Measurements from ENCODE around the gene NOB1.
A peak's percentile ranks its signal among the peaks of the same experiment; 100 is the strongest.

Gene NOB1

DNA sequence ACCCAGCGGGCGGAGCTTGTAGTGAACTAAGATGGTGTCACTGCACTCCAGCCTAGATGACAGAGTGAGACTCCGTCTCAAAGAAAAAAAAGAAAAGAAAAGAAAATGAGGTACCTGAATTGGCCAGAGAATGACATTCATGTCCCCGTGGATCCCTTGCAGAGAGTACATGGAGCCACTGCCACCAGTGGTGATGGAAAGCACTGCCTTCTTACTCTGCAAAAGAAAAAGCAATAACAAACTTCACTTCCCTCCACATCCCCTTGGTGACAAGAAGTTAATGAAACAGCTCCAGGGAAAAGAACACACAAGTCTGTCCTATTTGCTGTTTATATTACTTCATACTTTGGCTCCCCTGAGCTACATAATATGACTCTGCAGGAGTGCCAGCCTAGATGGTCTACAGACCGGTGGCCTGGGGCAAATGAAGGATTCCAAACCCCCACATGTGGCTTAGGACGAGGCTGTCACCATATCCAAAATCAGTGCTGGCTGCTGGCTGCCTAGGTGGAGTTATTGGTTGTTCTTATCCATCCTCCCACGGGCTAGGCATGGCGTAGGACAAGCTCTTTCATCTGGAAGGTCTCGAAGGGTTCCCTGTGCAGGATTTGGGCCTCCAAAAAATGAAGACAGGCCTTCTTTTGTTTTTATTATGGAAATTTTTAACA is 41.7 kb downstream of the NOB1 start:
- H3K4me3 ChIP-seq (ENCODE audit: low read depth in 1 of 2, low read length in 2 of 2): no peak overlapping the region
- H3K4me1 ChIP-seq (ENCODE audit: insufficient read depth, low read length): peaks cover 11% of the 10 kb centered on the region
- no peaks in the 10 kb centered on the region for H3K9me3 ChIP-seq (ENCODE audit: low read length)
- no peaks in the 10 kb centered on the region for H3K27me3 ChIP-seq (ENCODE audit: control insufficient read depth in 1 of 2, insufficient read depth in 2 of 2, low read length in 2 of 2)
- no peak overlapping the region for H3K9ac ChIP-seq (ENCODE audit: low read length)
- H3K36me3 ChIP-seq (ENCODE audit: insufficient read depth, low read length): peaks cover 31% of the 10 kb centered on the region
- no peak overlapping the region for H3K27ac ChIP-seq (ENCODE audit: low read depth, low read length)

DNA sequence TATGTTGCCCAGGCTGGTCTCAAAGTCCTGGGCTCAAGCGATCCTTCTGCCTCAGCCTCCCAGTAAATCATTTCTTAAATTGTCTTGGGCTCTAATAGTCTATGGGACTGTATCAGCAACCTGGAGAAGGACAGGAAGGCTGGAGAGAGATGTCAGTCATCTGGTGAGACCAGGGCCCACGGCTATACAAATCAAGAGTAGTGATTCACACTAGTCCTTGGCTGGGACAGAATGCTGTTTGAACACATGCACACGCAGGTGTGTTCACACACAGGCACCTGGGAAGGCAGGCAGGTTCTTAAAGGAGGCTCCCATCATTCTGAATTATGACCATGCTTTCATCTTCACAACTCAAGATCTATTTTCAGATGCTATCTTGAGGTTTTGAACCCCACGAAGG is 42.4 kb downstream of the NOB1 start:
- H3K9ac ChIP-seq (ENCODE audit: low read length): no peak overlapping the region
- no peak overlapping the region for H3K27ac ChIP-seq (ENCODE audit: low read depth, low read length)
- no peak overlapping the region for H3K4me3 ChIP-seq (ENCODE audit: low read depth in 1 of 2, low read length in 2 of 2)
- H3K4me1 ChIP-seq (ENCODE audit: insufficient read depth, low read length): peaks cover 11% of the 10 kb centered on the region
- H3K9me3 ChIP-seq (ENCODE audit: low read length): no peaks in the 10 kb centered on the region
- no peaks in the 10 kb centered on the region for H3K27me3 ChIP-seq (ENCODE audit: control insufficient read depth in 1 of 2, insufficient read depth in 2 of 2, low read length in 2 of 2)
- H3K36me3 ChIP-seq (ENCODE audit: insufficient read depth, low read length): peaks cover 27% of the 10 kb centered on the region

DNA sequence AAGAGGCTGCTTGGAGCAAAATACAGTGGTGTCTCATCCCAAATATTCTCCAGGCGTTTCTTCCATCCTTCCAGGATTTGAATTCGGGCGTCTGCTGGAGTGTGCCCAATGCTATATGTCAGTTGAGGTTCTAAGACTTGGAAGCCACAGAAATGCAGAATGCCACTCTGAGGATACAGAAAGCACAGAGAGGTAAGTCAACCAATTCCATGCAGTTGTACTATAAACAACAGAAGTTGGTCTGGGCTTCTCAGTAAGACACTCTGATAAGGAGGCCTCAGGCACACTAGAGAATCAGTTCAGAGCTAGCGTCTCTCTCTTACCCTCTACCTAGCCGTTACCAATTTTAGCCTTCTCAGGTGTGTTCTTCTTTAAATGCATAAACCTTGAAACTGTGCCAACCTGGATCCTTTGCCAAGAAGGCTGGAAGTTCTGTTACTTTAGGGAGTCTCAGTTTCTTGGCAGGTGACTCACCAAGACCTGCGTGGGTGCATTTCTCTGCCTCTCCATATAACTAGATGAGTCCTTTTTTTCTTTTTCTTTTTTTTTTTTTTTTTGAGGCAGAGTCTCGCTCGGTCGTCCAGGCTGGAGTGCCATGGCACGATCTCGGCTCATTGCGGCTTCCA is 43.5 kb downstream of the NOB1 start:
- H3K27me3 ChIP-seq (ENCODE audit: control insufficient read depth in 1 of 2, insufficient read depth in 2 of 2, low read length in 2 of 2): no peaks in the 10 kb centered on the region
- H3K4me1 ChIP-seq (ENCODE audit: insufficient read depth, low read length): peaks cover 16% of the 10 kb centered on the region
- no peak overlapping the region for H3K9ac ChIP-seq (ENCODE audit: low read length)
- peaks cover 27% of the 10 kb centered on the region for H3K36me3 ChIP-seq (ENCODE audit: insufficient read depth, low read length)
- no peaks in the 10 kb centered on the region for H3K9me3 ChIP-seq (ENCODE audit: low read length)
- H3K4me3 ChIP-seq (ENCODE audit: low read depth in 1 of 2, low read length in 2 of 2): no peak overlapping the region
- peak overlapping the region; percentile 25 for H3K27ac ChIP-seq (ENCODE audit: low read depth, low read length)

DNA sequence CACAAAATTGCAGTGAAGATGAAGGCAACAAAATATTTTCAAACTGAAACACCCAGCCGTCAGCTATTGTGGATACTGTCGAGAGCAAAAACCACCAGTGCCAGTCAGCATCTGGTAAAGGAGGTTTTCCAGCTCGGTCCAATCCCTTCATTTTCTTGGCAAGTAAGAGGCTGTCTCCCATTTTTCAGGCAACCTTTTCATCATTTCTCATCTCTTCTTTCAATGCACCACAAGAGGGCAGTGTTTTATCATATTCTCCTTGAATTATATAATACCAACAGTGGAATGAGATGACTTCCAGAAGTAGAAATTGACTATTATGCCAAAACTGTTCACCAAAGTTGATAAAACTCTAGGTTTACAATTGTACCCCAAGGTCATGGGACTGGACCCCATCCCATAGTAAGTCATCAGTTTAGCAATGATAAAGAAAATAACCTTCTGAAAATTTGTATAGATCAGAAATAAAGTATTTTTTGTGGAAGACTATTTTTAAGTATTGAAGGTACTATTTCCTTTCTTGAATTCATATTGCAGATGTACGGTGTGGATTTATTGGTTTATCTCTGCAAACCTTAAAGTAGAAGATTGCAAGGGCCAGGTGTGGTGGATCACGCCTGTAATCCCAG is 45.2 kb downstream of the NOB1 start:
- Histone ChIP-seq H3K27ac (ENCODE audit: low read depth, low read length) (no peak overlapping the region), H3K9me3 (ENCODE audit: low read length) (no peaks in the 10 kb centered on the region), H3K27me3 (ENCODE audit: control insufficient read depth in 1 of 2, insufficient read depth in 2 of 2, low read length in 2 of 2) (no peaks in the 10 kb centered on the region), H3K4me3 (ENCODE audit: low read depth in 1 of 2, low read length in 2 of 2) (no peak overlapping the region), H3K9ac (ENCODE audit: low read length) (no peak overlapping the region), H3K36me3 (ENCODE audit: insufficient read depth, low read length) (peaks cover 20% of the 10 kb centered on the region), H3K4me1 (ENCODE audit: insufficient read depth, low read length) (peaks cover 16% of the 10 kb centered on the region)

DNA sequence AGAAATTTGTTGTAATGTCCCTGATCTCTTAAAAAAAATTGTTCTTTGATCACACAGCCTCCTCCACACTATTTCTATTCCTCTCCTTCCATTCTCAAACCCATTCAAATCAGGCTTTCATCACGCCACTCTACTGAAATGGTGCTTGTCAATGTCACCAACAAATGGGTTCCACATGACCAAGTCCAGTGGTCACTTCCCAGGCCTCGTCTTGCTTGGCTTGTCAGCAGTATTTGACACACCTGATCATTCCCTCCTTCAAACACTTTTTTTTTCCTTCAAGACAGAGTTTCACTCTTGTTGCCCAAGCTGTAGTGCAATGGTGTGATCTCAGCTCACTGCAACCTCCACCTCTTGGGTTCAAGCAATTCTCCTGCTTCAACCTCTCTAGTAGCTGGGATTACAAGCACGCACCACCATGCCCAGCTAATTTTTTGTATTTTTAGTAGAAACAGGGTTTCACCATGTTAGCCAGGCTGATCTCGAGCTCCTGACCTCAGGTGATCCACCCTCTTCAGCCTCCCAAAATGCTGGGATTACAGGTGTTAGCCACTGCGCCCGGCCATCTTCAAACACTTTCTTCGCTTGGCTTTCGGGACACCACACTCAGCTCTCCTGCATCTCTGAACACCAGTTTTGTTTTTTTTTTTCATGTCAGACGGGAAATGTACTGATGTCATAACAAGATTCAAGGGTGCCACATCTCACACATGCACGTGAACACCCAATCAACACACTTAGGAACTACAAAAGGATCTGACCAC is 46.6 kb downstream of the NOB1 start:
- H3K36me3 ChIP-seq (ENCODE audit: insufficient read depth, low read length): peaks cover 22% of the 10 kb centered on the region

DNA sequence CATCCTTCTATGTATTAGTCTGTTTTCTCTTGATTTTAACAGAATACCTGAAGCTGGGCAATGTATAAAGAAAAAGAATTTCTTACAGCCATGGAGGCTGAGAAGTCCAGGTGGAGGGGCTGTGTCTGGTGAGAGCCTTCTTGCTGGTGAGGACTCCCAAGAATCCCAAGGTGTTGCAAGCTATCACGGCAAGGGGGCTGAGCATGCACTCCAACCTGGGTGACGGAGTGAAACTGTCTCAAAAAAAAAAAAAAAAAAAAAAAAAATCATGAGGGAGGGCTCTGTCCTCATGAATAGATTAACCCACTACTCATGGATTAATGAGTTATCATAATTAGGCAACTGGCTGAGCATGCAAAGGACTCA is 47.8 kb downstream of the NOB1 start:
- no peak overlapping the region for H3K4me3 ChIP-seq (ENCODE audit: low read depth in 1 of 2, low read length in 2 of 2)
- H3K36me3 ChIP-seq (ENCODE audit: insufficient read depth, low read length): peaks cover 11% of the 10 kb centered on the region
- H3K27me3 ChIP-seq (ENCODE audit: control insufficient read depth in 1 of 2, insufficient read depth in 2 of 2, low read length in 2 of 2): no peaks in the 10 kb centered on the region
- H3K27ac ChIP-seq (ENCODE audit: low read depth, low read length): no peak overlapping the region
- H3K4me1 ChIP-seq (ENCODE audit: insufficient read depth, low read length): peaks cover 16% of the 10 kb centered on the region
- H3K9me3 ChIP-seq (ENCODE audit: low read length): no peaks in the 10 kb centered on the region
- no peak overlapping the region for H3K9ac ChIP-seq (ENCODE audit: low read length)

More for the DNA sequence above, 46.6 kb downstream of the NOB1 start:
- H3K4me1 ChIP-seq (ENCODE audit: insufficient read depth, low read length): peaks cover 16% of the 10 kb centered on the region
- H3K27me3 ChIP-seq (ENCODE audit: control insufficient read depth in 1 of 2, insufficient read depth in 2 of 2, low read length in 2 of 2): no peaks in the 10 kb centered on the region
- H3K4me3 ChIP-seq (ENCODE audit: low read depth in 1 of 2, low read length in 2 of 2): no peak overlapping the region
- H3K9ac ChIP-seq (ENCODE audit: low read length): no peak overlapping the region
- H3K27ac ChIP-seq (ENCODE audit: low read depth, low read length): no peak overlapping the region
- no peaks in the 10 kb centered on the region for H3K9me3 ChIP-seq (ENCODE audit: low read length)

DNA sequence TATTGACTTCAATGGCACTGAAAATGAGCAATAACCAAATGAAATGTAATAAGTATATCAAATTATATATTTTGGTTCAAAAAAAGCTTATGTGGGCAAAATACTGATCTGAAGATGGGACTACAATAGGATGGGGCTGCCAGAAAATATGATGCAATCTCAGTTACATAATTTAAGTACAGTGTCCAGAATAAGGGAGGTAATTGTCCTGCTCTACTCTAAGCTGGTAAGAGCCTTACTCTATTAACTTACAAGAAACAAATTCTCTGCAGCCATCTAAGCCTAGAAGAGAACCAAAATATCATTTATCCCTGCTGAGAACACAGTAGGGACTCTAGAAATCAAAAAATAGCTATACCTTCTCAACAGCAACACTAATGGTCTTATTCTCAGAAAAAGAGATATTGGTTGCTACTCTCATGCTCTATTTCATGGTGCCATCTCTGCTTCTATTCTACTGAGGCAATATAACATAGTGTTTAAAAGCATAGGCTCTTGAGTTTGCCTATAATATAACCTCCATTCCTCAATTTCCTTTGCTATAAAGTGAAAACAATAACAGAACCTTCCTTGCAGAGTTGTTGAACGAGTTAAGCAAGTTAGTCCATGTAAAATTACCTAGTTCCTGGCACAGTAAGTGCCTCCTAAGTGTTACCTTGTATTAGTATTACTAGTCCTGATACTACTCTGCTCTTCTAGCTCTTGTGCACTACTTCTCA is 48.3 kb downstream of the NOB1 start:
- Histone ChIP-seq H3K27me3 (ENCODE audit: control insufficient read depth in 1 of 2, insufficient read depth in 2 of 2, low read length in 2 of 2) (no peaks in the 10 kb centered on the region), H3K27ac (ENCODE audit: low read depth, low read length) (no peak overlapping the region), H3K4me1 (ENCODE audit: insufficient read depth, low read length) (peaks cover 15% of the 10 kb centered on the region), H3K36me3 (ENCODE audit: insufficient read depth, low read length) (peaks cover 11% of the 10 kb centered on the region), H3K9ac (ENCODE audit: low read length) (no peak overlapping the region), H3K9me3 (ENCODE audit: low read length) (no peaks in the 10 kb centered on the region), H3K4me3 (ENCODE audit: low read depth in 1 of 2, low read length in 2 of 2) (no peak overlapping the region)

DNA sequence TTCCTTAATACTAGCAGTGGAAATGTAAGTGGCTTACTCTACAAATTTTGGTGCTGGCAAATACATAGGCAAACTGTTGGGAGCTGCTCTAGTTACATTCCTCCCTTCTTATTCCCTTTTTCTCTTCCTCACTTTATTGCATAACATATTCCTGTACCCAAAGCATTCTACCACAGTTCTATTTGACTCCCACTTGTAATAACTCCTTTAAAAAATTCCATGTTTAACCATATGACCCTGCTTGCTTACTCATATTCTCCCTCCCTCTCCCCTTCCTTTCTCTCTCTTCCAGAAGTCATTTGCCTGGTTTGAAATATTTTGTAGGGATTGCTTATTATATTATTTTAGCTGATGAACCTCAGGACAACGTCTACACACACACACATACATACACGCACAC is 51.1 kb downstream of the NOB1 start:
- Histone ChIP-seq H3K9me3 (ENCODE audit: low read length) (no peaks in the 10 kb centered on the region), H3K27me3 (ENCODE audit: control insufficient read depth in 1 of 2, insufficient read depth in 2 of 2, low read length in 2 of 2) (no peaks in the 10 kb centered on the region), H3K9ac (ENCODE audit: low read length) (no peak overlapping the region), H3K4me3 (ENCODE audit: low read depth in 1 of 2, low read length in 2 of 2) (no peak overlapping the region), H3K27ac (ENCODE audit: low read depth, low read length) (no peak overlapping the region), H3K4me1 (ENCODE audit: insufficient read depth, low read length) (peaks cover 5% of the 10 kb centered on the region), H3K36me3 (ENCODE audit: insufficient read depth, low read length) (peaks cover 4% of the 10 kb centered on the region)

DNA sequence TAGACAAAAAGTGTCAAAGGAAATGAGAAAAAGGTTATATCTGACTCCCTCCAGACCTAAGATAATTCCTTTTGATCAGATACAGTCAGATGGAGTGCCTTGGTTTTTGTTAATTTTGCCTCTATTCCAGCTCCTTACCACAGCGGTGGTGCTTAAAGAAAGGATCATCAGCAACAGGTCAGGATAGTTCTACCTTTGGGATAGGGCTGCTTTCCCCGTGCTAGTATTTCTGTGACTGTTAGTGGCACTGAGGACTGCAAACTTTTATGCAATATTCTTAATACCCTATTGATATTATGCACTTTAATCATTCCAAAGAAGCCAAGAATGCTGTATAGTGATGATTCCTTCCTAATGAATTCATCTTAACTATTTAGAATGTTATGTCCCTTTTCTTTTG is 52.9 kb downstream of the NOB1 start:
- Histone ChIP-seq H3K36me3 (ENCODE audit: insufficient read depth, low read length) (peaks cover 4% of the 10 kb centered on the region), H3K9me3 (ENCODE audit: low read length) (no peaks in the 10 kb centered on the region), H3K4me1 (ENCODE audit: insufficient read depth, low read length) (peaks cover 5% of the 10 kb centered on the region), H3K27ac (ENCODE audit: low read depth, low read length) (no peak overlapping the region), H3K27me3 (ENCODE audit: control insufficient read depth in 1 of 2, insufficient read depth in 2 of 2, low read length in 2 of 2) (no peaks in the 10 kb centered on the region), H3K9ac (ENCODE audit: low read length) (no peak overlapping the region), H3K4me3 (ENCODE audit: low read depth in 1 of 2, low read length in 2 of 2) (no peak overlapping the region)

DNA sequence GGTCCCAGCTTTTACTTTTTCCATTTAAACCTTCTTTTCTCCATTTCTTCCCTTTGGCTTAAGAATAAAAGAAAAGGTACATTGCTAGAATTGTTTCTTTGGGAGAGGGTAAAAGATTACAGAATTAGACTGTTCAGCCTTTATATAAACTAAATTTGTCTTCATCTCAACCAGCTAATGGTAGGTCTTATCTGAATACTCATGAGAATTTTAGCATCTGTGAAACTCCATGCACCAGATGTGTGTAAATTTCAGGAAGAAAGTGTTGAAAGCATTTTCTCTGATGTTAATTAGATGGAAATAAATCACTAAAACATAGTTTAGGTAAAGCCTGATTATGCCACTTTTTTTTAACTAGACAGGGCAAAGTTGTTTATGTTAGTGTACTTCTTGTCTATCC is 53.3 kb downstream of the NOB1 start:
- Histone ChIP-seq H3K36me3 (ENCODE audit: insufficient read depth, low read length) (peaks cover 4% of the 10 kb centered on the region), H3K27me3 (ENCODE audit: control insufficient read depth in 1 of 2, insufficient read depth in 2 of 2, low read length in 2 of 2) (no peaks in the 10 kb centered on the region), H3K9me3 (ENCODE audit: low read length) (no peaks in the 10 kb centered on the region), H3K9ac (ENCODE audit: low read length) (no peak overlapping the region), H3K4me3 (ENCODE audit: low read depth in 1 of 2, low read length in 2 of 2) (no peak overlapping the region), H3K27ac (ENCODE audit: low read depth, low read length) (no peak overlapping the region), H3K4me1 (ENCODE audit: insufficient read depth, low read length) (peaks cover 2% of the 10 kb centered on the region)

DNA sequence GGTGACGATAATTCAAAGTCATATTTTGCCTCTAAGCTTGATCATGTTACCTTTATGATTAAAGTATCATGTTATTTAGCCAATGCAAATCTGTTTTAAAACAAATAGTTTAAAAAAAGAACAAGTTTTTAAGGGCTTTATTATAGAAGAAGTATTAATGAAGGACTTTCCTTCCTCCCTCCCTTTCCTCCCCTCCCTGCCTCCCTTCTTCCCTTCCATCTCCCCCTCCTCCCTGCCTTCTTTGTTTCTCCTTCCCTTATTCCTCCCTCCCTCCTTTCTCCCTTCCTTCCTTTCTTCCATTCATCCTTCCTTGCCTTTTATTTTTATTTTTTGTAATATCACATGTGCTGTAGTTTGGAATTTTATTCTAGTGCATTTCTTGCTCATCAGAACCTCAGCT is 54.8 kb downstream of the NOB1 start:
- Histone ChIP-seq H3K9me3 (ENCODE audit: low read length) (no peaks in the 10 kb centered on the region), H3K27ac (ENCODE audit: low read depth, low read length) (no peak overlapping the region)

More for the DNA sequence above, 54.8 kb downstream of the NOB1 start:
- Histone ChIP-seq H3K36me3 (ENCODE audit: insufficient read depth, low read length) (peaks cover 4% of the 10 kb centered on the region), H3K27me3 (ENCODE audit: control insufficient read depth in 1 of 2, insufficient read depth in 2 of 2, low read length in 2 of 2) (no peaks in the 10 kb centered on the region), H3K4me3 (ENCODE audit: low read depth in 1 of 2, low read length in 2 of 2) (no peak overlapping the region), H3K4me1 (ENCODE audit: insufficient read depth, low read length) (no peaks in the 10 kb centered on the region), H3K9ac (ENCODE audit: low read length) (no peak overlapping the region)

All from muscle layer of colon (tissue), 2 donors.